ENCODE measurements around the gene FBXO45. TPM values are rescaled to one million over a fixed set of nuclear protein-coding genes. Genes with fewer than 3 reads are reported as not detected.

Gene FBXO45
- total RNA-seq, 1 donor from 2014 or later, result 15.6 TPM

- DNase-seq, result no peak
- H3K9me3 Mint-ChIP-seq (ENCODE audit: unreplicated experiment), result peaks cover 14% of the 10 kb centered on the region
- no peak overlapping the region for H3K4me3 Mint-ChIP-seq (ENCODE audit: unreplicated experiment)
- H3K4me1 Mint-ChIP-seq (ENCODE audit: low read depth, unreplicated experiment), result no peaks in the 10 kb centered on the region
- no peak for TF ChIP-seq CTCF (IDR thresholded peaks at IDR 0.05; ENCODE audit: partially characterized antibody, unreplicated experiment)
- H3K27ac Mint-ChIP-seq (ENCODE audit: unreplicated experiment), result no peak overlapping the region
- H3K27me3 Mint-ChIP-seq (ENCODE audit: unreplicated experiment), result peaks cover 2% of the 10 kb centered on the region
- peaks cover 25% of the 10 kb centered on the region for H3K36me3 Mint-ChIP-seq (ENCODE audit: unreplicated experiment)
Measured at GRCh38 chr3:196524527-196524926, 43.9 kb upstream of the FBXO45 start.

GRCh38 chr3:196525141-196525540, 43.3 kb upstream of the FBXO45 start:
- no peak for DNase-seq
- Mint-ChIP-seq H3K9me3 (ENCODE audit: unreplicated experiment) (peaks cover 12% of the 10 kb centered on the region), H3K27me3 (ENCODE audit: unreplicated experiment) (peaks cover 2% of the 10 kb centered on the region), H3K4me3 (ENCODE audit: unreplicated experiment) (no peak overlapping the region), H3K36me3 (ENCODE audit: unreplicated experiment) (peaks cover 19% of the 10 kb centered on the region), H3K27ac (ENCODE audit: unreplicated experiment) (no peak overlapping the region), H3K4me1 (ENCODE audit: low read depth, unreplicated experiment) (no peaks in the 10 kb centered on the region)
- TF ChIP-seq CTCF (IDR thresholded peaks at IDR 0.05; ENCODE audit: partially characterized antibody, unreplicated experiment), result no peak

GRCh38 chr3:196528639-196529233, 39.7 kb upstream of the FBXO45 start:
- Mint-ChIP-seq H3K36me3 (ENCODE audit: unreplicated experiment) (peaks cover 11% of the 10 kb centered on the region), H3K27me3 (ENCODE audit: unreplicated experiment) (peaks cover 5% of the 10 kb centered on the region)
- TF ChIP-seq CTCF (IDR thresholded peaks at IDR 0.05; ENCODE audit: partially characterized antibody, unreplicated experiment), result peak; percentile 78

GRCh38 chr3:196531418-196531817, 37.0 kb upstream of the FBXO45 start:
- Mint-ChIP-seq H3K4me1 (ENCODE audit: low read depth, unreplicated experiment) (no peaks in the 10 kb centered on the region), H3K9me3 (ENCODE audit: unreplicated experiment) (peaks cover 8% of the 10 kb centered on the region), H3K27ac (ENCODE audit: unreplicated experiment) (no peak overlapping the region), H3K4me3 (ENCODE audit: unreplicated experiment) (no peak overlapping the region), H3K27me3 (ENCODE audit: unreplicated experiment) (peaks cover 3% of the 10 kb centered on the region), H3K36me3 (ENCODE audit: unreplicated experiment) (peaks cover 6% of the 10 kb centered on the region)
- DNase-seq, result no peak
- no peak for TF ChIP-seq CTCF (IDR thresholded peaks at IDR 0.05; ENCODE audit: partially characterized antibody, unreplicated experiment)

More at GRCh38 chr3:196528639-196529233, 39.7 kb upstream of the FBXO45 start:
- peaks cover 8% of the 10 kb centered on the region for H3K9me3 Mint-ChIP-seq (ENCODE audit: unreplicated experiment)
- no peak overlapping the region for H3K27ac Mint-ChIP-seq (ENCODE audit: unreplicated experiment)
- no peaks in the 10 kb centered on the region for H3K4me1 Mint-ChIP-seq (ENCODE audit: low read depth, unreplicated experiment)
- no peak overlapping the region for H3K4me3 Mint-ChIP-seq (ENCODE audit: unreplicated experiment)
- peak; percentile 82 for DNase-seq

- TF ChIP-seq CTCF (IDR thresholded peaks at IDR 0.05; ENCODE audit: partially characterized antibody, unreplicated experiment), result no peak
- DNase-seq, result no peak
Measured at GRCh38 chr3:196533260-196533681, 35.2 kb upstream of the FBXO45 start.

More at GRCh38 chr3:196533260-196533681, 35.2 kb upstream of the FBXO45 start:
- H3K36me3 Mint-ChIP-seq (ENCODE audit: unreplicated experiment), result peaks cover 6% of the 10 kb centered on the region
- no peak overlapping the region for H3K27ac Mint-ChIP-seq (ENCODE audit: unreplicated experiment)
- H3K27me3 Mint-ChIP-seq (ENCODE audit: unreplicated experiment), result peaks cover 3% of the 10 kb centered on the region
- H3K4me1 Mint-ChIP-seq (ENCODE audit: low read depth, unreplicated experiment), result no peaks in the 10 kb centered on the region
- peaks cover 5% of the 10 kb centered on the region for H3K9me3 Mint-ChIP-seq (ENCODE audit: unreplicated experiment)
- no peak overlapping the region for H3K4me3 Mint-ChIP-seq (ENCODE audit: unreplicated experiment)
